ENCODE measurements around the gene RACK1.
"Not testable (repeated sequence)": the region's sequence is repeated elsewhere in the genome, so short reads cannot be mapped to it uniquely, and the experiment has no call there.

The RACK1 gene

GRCh38 chr5:181243564-181244343 lies at the start of gene RACK1:
Gene RACK1, minus strand, starts transcription at chr5:181243906. Its CDS starts 106 bp downstream, at chr5:181243800.
- DNase-seq = no peak

GRCh38 chr5:181287331-181287730 lies 43.6 kb upstream of the RACK1 start:
- not testable (repeated sequence) for DNase-seq

GRCh38 chr5:181285962-181286705 lies 42.4 kb upstream of the RACK1 start:
- DNase-seq = not testable (repeated sequence)

GRCh38 chr5:181283841-181284755 lies 40.4 kb upstream of the RACK1 start:
- DNase-seq = not testable (repeated sequence)

GRCh38 chr5:181283347-181283746 lies 39.6 kb upstream of the RACK1 start:
- DNase-seq = no peak

- DNase-seq = no peak
Observed at GRCh38 chr5:181282874-181283273, 39.2 kb upstream of the RACK1 start.

GRCh38 chr5:181282415-181282814 lies 38.7 kb upstream of the RACK1 start:
- not testable (repeated sequence) for DNase-seq

GRCh38 chr5:181281984-181282316 lies 38.2 kb upstream of the RACK1 start:
- no peak for DNase-seq

- DNase-seq = no peak
Observed at GRCh38 chr5:181281077-181281983, 37.6 kb upstream of the RACK1 start.

GRCh38 chr5:181280251-181280762 lies 36.6 kb upstream of the RACK1 start:
- DNase-seq = no peak

GRCh38 chr5:181273433-181273744 lies 29.7 kb upstream of the RACK1 start:
- DNase-seq = not testable (repeated sequence)

GRCh38 chr5:181271081-181271480 lies 27.4 kb upstream of the RACK1 start:
- DNase-seq = no peak

- DNase-seq = not testable (repeated sequence)
Observed at GRCh38 chr5:181267907-181268306, 24.2 kb upstream of the RACK1 start.

- not testable (repeated sequence) for DNase-seq
Observed at GRCh38 chr5:181267291-181267904, 23.7 kb upstream of the RACK1 start.

GRCh38 chr5:181265092-181265671 lies 21.5 kb upstream of the RACK1 start:
- DNase-seq = no peak

GRCh38 chr5:181263633-181264032 lies 19.9 kb upstream of the RACK1 start:
- DNase-seq = no peak

GRCh38 chr5:181261320-181262049 lies 17.8 kb upstream of the RACK1 start:
- no peak for DNase-seq

- DNase-seq = no peak
Observed at GRCh38 chr5:181260720-181261319, 17.1 kb upstream of the RACK1 start, which contains the start of gene TRIM52. Gene TRIM52, minus strand, starts transcription at chr5:181261143. Its CDS starts 330 bp downstream, at chr5:181260813.

GRCh38 chr5:181259974-181260719 lies 16.4 kb upstream of the RACK1 start:
- no peak for DNase-seq

All from NCI-H1092 (cell line).